GM19397 (cell line): ENCODE data around the gene USP44.
"Not testable (repeated sequence)": the region's sequence is repeated elsewhere in the genome, so short reads cannot be mapped to it uniquely, and the experiment has no call there.

Experiments
- ATAC-seq: cut with Tn5 transposase; IDR thresholded peaks from one replicate; pipeline ENCODE4 v1.9.1; 2021; ENCODE audit warnings: mild to moderate bottlenecking, moderate library complexity; ENCODE audit not compliant: unreplicated experiment

USP44 gene

GRCh38 chr12:95511977-95512376 is 39.3 kb downstream of the USP44 start:
- no peak for ATAC-seq

GRCh38 chr12:95509300-95509699 is 42.0 kb downstream of the USP44 start:
- no peak for ATAC-seq

GRCh38 chr12:95506707-95507523 is 44.4 kb downstream of the USP44 start:
- ATAC-seq, result no peak

GRCh38 chr12:95505039-95505438 is 46.2 kb downstream of the USP44 start:
- ATAC-seq, result no peak

- no peak for ATAC-seq
Measured at GRCh38 chr12:95504140-95504539, 47.1 kb downstream of the USP44 start.

GRCh38 chr12:95499772-95500171 is 51.5 kb downstream of the USP44 start:
- ATAC-seq, result no peak

GRCh38 chr12:95498968-95499367 is 52.3 kb downstream of the USP44 start:
- ATAC-seq, result no peak

- ATAC-seq, result no peak
Measured at GRCh38 chr12:95497031-95497430, 54.2 kb downstream of the USP44 start.

- no peak for ATAC-seq
Measured at GRCh38 chr12:95495433-95495832, 55.8 kb downstream of the USP44 start.

- ATAC-seq, result no peak
Measured at GRCh38 chr12:95494888-95495287, 56.4 kb downstream of the USP44 start.

GRCh38 chr12:95492462-95492861 is 58.8 kb downstream of the USP44 start:
- no peak for ATAC-seq

GRCh38 chr12:95487024-95487423 is 64.3 kb downstream of the USP44 start:
- no peak for ATAC-seq

- no peak for ATAC-seq
Measured at GRCh38 chr12:95484524-95484923, 66.8 kb downstream of the USP44 start.

- ATAC-seq, result not testable (repeated sequence)
Measured at GRCh38 chr12:95482564-95482963, 68.7 kb downstream of the USP44 start.

- ATAC-seq, result no peak
Measured at GRCh38 chr12:95481888-95482287, 69.4 kb downstream of the USP44 start.

GRCh38 chr12:95481072-95481471 is 70.2 kb downstream of the USP44 start:
- ATAC-seq, result no peak

- ATAC-seq, result no peak
Measured at GRCh38 chr12:95480230-95480629, 71.0 kb downstream of the USP44 start.

- no peak for ATAC-seq
Measured at GRCh38 chr12:95474660-95474958, 76.7 kb downstream of the USP44 start.

GRCh38 chr12:95473884-95474659 is 77.2 kb downstream of the USP44 start, which contains the start of gene METAP2:
TSS of gene METAP2 (plus strand) at chr12:95474152. CDS start at chr12:95474180, 28 bp downstream.
- peak; percentile 99 for ATAC-seq

- ATAC-seq, result peak; percentile 22
Measured at GRCh38 chr12:95473231-95473883, 77.9 kb downstream of the USP44 start.

GRCh38 chr12:95470300-95470699 is 81.0 kb downstream of the USP44 start:
- ATAC-seq, result no peak
